IMR-90 (cell line): ENCODE data around the gene NUBP2. TPM values are rescaled to one million over a fixed set of nuclear protein-coding genes. Genes with fewer than 3 reads are reported as not detected.

Experiments used
- ATAC-seq: fragments of 200-7000 bp; cut with Tn5 transposase; 2 replicates; pipeline ENCODE4 v1.9.1; 2020; ENCODE audit warnings: low read depth, mild to moderate bottlenecking, moderate library complexity
- BruUV-seq: library from RNA; stranded (reverse); fragments of 400-500 nt; replicated peaks from 2 replicates; lab custom pipeline; 2021; lab: Mats Ljungman, UMichigan
- CTCF ChIA-PET: fragments of 300-600 bp; formaldehyde crosslinking; extraction: SDS; loops from one replicate; lab custom pipeline; 2021; ENCODE audit warnings: antibody characterized with exemption; lab: Yijun Ruan, JAX
- POLR2A ChIA-PET: fragments of 300-600 bp; sonication (Branson Sonifier 250); formaldehyde crosslinking; loops from one replicate; lab custom pipeline; 2022; ENCODE audit warnings: antibody characterized with exemption; ENCODE audit not compliant: unreplicated experiment; lab: Charles Lee
- DNase-seq: peaks from one replicate; pipeline ENCODE4 v3.0.0; 2013
- H2AFZ ChIP-seq: replicated peaks from 2 replicates; pipeline ENCODE3; 2013; ENCODE audit warnings: low read length, mild to moderate bottlenecking; ENCODE audit not compliant: poor library complexity
- H2AK5ac ChIP-seq: 2 replicates; pipeline ENCODE4 v1.6.1; 2013; ENCODE audit warnings: low read depth, low read length, inconsistent platforms
- H2AK9ac ChIP-seq: replicated peaks from 2 replicates; pipeline ENCODE3; 2013; ENCODE audit warnings: mild to moderate bottlenecking, low read depth, low read length, moderate library complexity; ENCODE audit not compliant: poor library complexity
- H2BK120ac ChIP-seq: 2 replicates; pipeline ENCODE4 v1.6.1; 2013; ENCODE audit warnings: low read depth, low read length, inconsistent platforms
- H2BK15ac ChIP-seq: 3 replicates; pipeline ENCODE4 v1.6.1; 2013; ENCODE audit warnings: low read depth, low read length, inconsistent platforms
- H2BK20ac ChIP-seq: 2 replicates; pipeline ENCODE4 v1.6.1; 2013; ENCODE audit warnings: low read depth, mild to moderate bottlenecking, inconsistent platforms, low read length, moderate library complexity
- H2BK5ac ChIP-seq: 2 replicates; pipeline ENCODE4 v1.6.1; 2013; ENCODE audit warnings: mild to moderate bottlenecking, low read depth, low read length, inconsistent platforms; ENCODE audit not compliant: poor library complexity, severe bottlenecking
- H3K14ac ChIP-seq: replicated peaks from 2 replicates; pipeline ENCODE4 v1.6.1; 2013; ENCODE audit warnings: low read depth, low read length, inconsistent platforms
- H3K18ac ChIP-seq: 2 replicates; pipeline ENCODE4 v1.6.1; 2013; ENCODE audit warnings: low read depth, low read length, control low read depth
- H3K23ac ChIP-seq: 2 replicates; pipeline ENCODE4 v1.6.1; 2013; ENCODE audit warnings: low read depth, low read length, inconsistent platforms
- H3K27ac ChIP-seq: 2 replicates; pipeline ENCODE4 v1.5.1; 2013; ENCODE audit warnings: mild to moderate bottlenecking, control low read depth, low read length; ENCODE audit not compliant: insufficient read depth
- H3K27me3 ChIP-seq: 2 replicates; pipeline ENCODE4 v1.6.1; 2013; ENCODE audit warnings: low read length; ENCODE audit not compliant: control insufficient read depth, insufficient read depth
- H3K36me3 ChIP-seq: 2 replicates; pipeline ENCODE4 v1.6.1; 2013; ENCODE audit warnings: low read length, mixed read lengths; ENCODE audit not compliant: control insufficient read depth, insufficient read depth
- H3K4ac ChIP-seq: 2 replicates; pipeline ENCODE4 v1.6.1; 2013; ENCODE audit warnings: low read depth, low read length, inconsistent platforms
- H3K4me1 ChIP-seq: 2 replicates; pipeline ENCODE4 v1.6.1; 2013; ENCODE audit warnings: low read length, mixed read lengths; ENCODE audit not compliant: control insufficient read depth, insufficient read depth
- H3K4me2 ChIP-seq: 2 replicates; pipeline ENCODE4 v1.6.1; 2013; ENCODE audit warnings: low read depth, mild to moderate bottlenecking, control low read depth, low read length, moderate library complexity
- H3K4me3 ChIP-seq: 2 replicates; pipeline ENCODE4 v1.5.1; 2013; ENCODE audit warnings: low read depth, mild to moderate bottlenecking, control low read depth, low read length, moderate library complexity; ENCODE audit not compliant: insufficient read depth
- H3K56ac ChIP-seq: 2 replicates; pipeline ENCODE4 v1.6.1; 2013; ENCODE audit warnings: low read length, inconsistent platforms; ENCODE audit not compliant: insufficient read depth; ENCODE audit errors: extremely low read depth
- H3K79me1 ChIP-seq, 2 experiments: 2 replicates each; pipeline ENCODE4 v1.6.1; 2013; ENCODE audit warnings: low read length in 2 of 2, inconsistent platforms in 1 of 2, low read depth in 1 of 2
- H3K9ac ChIP-seq: 2 replicates; pipeline ENCODE4 v1.6.1; 2013; ENCODE audit warnings: low read depth, low read length, control low read depth
- H3K9me1 ChIP-seq: 2 replicates; pipeline ENCODE4 v1.6.1; 2013; ENCODE audit warnings: low read length, inconsistent platforms; ENCODE audit not compliant: insufficient read depth
- H3K9me3 ChIP-seq: 2 replicates; pipeline ENCODE4 v1.6.1; 2013; ENCODE audit warnings: low read length; ENCODE audit not compliant: control insufficient read depth, insufficient read depth
- H4K20me1 ChIP-seq: 2 replicates; pipeline ENCODE4 v1.6.1; 2013; ENCODE audit warnings: low read length, inconsistent platforms; ENCODE audit not compliant: insufficient read depth
- H4K5ac ChIP-seq: 2 replicates; pipeline ENCODE4 v1.6.1; 2013; ENCODE audit warnings: mild to moderate bottlenecking, low read depth, low read length, control low read depth
- H4K8ac ChIP-seq, 2 experiments: 2 replicates each; pipeline ENCODE4 v1.6.1; 2013; ENCODE audit warnings: low read depth in 2 of 2, low read length in 2 of 2, control low read depth in 1 of 2, inconsistent platforms in 1 of 2
- H4K91ac ChIP-seq: 2 replicates; pipeline ENCODE4 v1.6.1; 2013; ENCODE audit warnings: low read depth, low read length, inconsistent platforms; ENCODE audit not compliant: insufficient read depth
- BHLHE40 ChIP-seq: fragments of 150-350 bp; IDR thresholded peaks from 2 replicates; pipeline ENCODE4 v1.6.1; 2016; ENCODE audit warnings: mild to moderate bottlenecking, low read depth, low read length
- CEBPB ChIP-seq: IDR thresholded peaks from 2 replicates; pipeline ENCODE4 v1.6.1; 2012; ENCODE audit warnings: low read depth, low read length, improper control_type of control experiment
- MAFK ChIP-seq: IDR thresholded peaks from 2 replicates; pipeline ENCODE4 v1.6.1; 2012; ENCODE audit warnings: low read depth, low read length, improper control_type of control experiment
- MAZ ChIP-seq: IDR thresholded peaks from 2 replicates; pipeline ENCODE4 v1.6.1; 2012; ENCODE audit warnings: low read depth, mild to moderate bottlenecking, low read length, improper control_type of control experiment, moderate library complexity, borderline replicate concordance
- NFE2L2 ChIP-seq: fragments of 150-350 bp; IDR thresholded peaks from 2 replicates; pipeline ENCODE4 v1.6.1; 2016; ENCODE audit warnings: low read depth, mild to moderate bottlenecking, low read length
- RAD21 ChIP-seq: IDR thresholded peaks from 2 replicates; pipeline ENCODE4 v1.6.1; 2012; ENCODE audit warnings: low read length, improper control_type of control experiment
- RCOR1 ChIP-seq: IDR thresholded peaks from 2 replicates; pipeline ENCODE4 v1.6.1; 2012; ENCODE audit warnings: mild to moderate bottlenecking, low read length, improper control_type of control experiment; ENCODE audit not compliant: insufficient replicate concordance
- SMC3 ChIP-seq: fragments of 150-350 bp; IDR thresholded peaks from 2 replicates; pipeline ENCODE4 v1.6.1; 2016; ENCODE audit warnings: low read depth, mild to moderate bottlenecking, antibody characterized with exemption, low read length, moderate library complexity
- USF2 ChIP-seq: fragments of 150-350 bp; IDR thresholded peaks from 2 replicates; pipeline ENCODE4 v1.6.1; 2017; ENCODE audit warnings: mild to moderate bottlenecking, antibody characterized with exemption, low read length, low read depth
- WGBS, 2 experiments: methylation state at CpG; one replicate each; pipeline versions ENCODE4 v1.1.5 to v1.1.7; 2013; ENCODE audit warnings: missing lambda C conversion rate in 2 of 2; ENCODE audit not compliant: insufficient read length in 1 of 2; ENCODE audit errors: extremely low coverage in 2 of 2; 5-methylcytosine and 5-hydroxymethylcytosine counted together
- dilution Hi-C: fragments of 300-500 bp; cut with HindIII; formaldehyde crosslinking; loops from one replicate; pipeline ENCODE4 v1.14.3; 2018; ENCODE audit warnings: low sequenced_read_pairs; ENCODE audit not compliant: unreplicated experiment
- in situ Hi-C: fragments of 300-500 bp; cut with MboI; formaldehyde crosslinking; loops from 3 replicates; pipeline ENCODE4 v1.14.3; 2019; ENCODE audit warnings: low sequenced_read_pairs, inconsistent platforms, mixed read lengths
- intact Hi-C: fragments of 100-400 bp; cut with micrococcal nuclease; formaldehyde crosslinking; loops from 2 replicates; pipeline ENCODE4 v1.10.0; 2022
- polyA plus RNA-seq, 3 experiments: library from polyadenylated mRNA; depleted of rRNA; stranded (reverse); fragments of >200 nt; gene quantifications; 2 replicates each; pipeline ENCODE4 v1.2.3, GENCODE V29; 2012; ENCODE audit warnings: low replicate concordance in 1 of 3
- total RNA-seq: library from RNA; depleted of rRNA; stranded (reverse); fragments of >200 nt; gene quantifications from 2 replicates; pipeline ENCODE4 v1.2.3, GENCODE V29; 2012

NUBP2 gene
- total and polyA plus RNA-seq, 2 of the 4 experiments (the other 2 are of a cell fraction) = 62.6 to 131 TPM

- Histone ChIP-seq H2BK120ac (no peak overlapping the region), H3K27ac (no peak overlapping the region), H2BK15ac (no peak overlapping the region), H3K4me1 (peaks cover 11% of the 10 kb centered on the region), H4K8ac (no peak overlapping the region), H2BK5ac (no peak overlapping the region), H2BK20ac (no peak overlapping the region), H3K23ac (no peak overlapping the region), H3K9ac (no peak overlapping the region), H3K79me1 (peaks cover 9 to 57% of the 10 kb centered on the region in 2 experiments), H3K9me1 (peaks cover 7% of the 10 kb centered on the region; the same call in 1 of the 2 replicates), H3K36me3 (peaks cover 31% of the 10 kb centered on the region), H4K91ac (no peak overlapping the region), H2AK9ac (no peak overlapping the region), H3K4me2 (no peak overlapping the region), H4K5ac (no peak overlapping the region), H3K4ac (no peak overlapping the region), H2AK5ac (no peak overlapping the region), H4K20me1 (peaks cover 16% of the 10 kb centered on the region), H3K14ac (no peak overlapping the region), H2AFZ (no peak overlapping the region), H3K4me3 (no peak overlapping the region), H3K9me3 (no peaks in the 10 kb centered on the region), H3K18ac (no peak overlapping the region), H3K56ac (no peak overlapping the region), H3K27me3 (no peaks in the 10 kb centered on the region)
- ATAC-seq = no peak
- POLR2A ChIA-PET = no interaction called here
- dilution Hi-C loops = no loop called here
- DNase-seq = no peak
- CTCF ChIA-PET = no interaction called here
- in situ Hi-C loops = no loop called here
- no TSS peak for BruUV-seq
- intact Hi-C loops = no loop called here
- WGBS, 2 experiments = 83% methylated on average over 21 of the region's 36 CpGs; no CpG with 5 or more reads in 1 of the 2 experiments
- TF ChIP-seq BHLHE40 = no peak
- no peak for TF ChIP-seq CEBPB
- TF ChIP-seq RCOR1 = no peak
- no peak for TF ChIP-seq RAD21
- TF ChIP-seq MAZ = no peak
- no peak for TF ChIP-seq USF2
- no peak for TF ChIP-seq NFE2L2
- TF ChIP-seq MAFK = no peak
- TF ChIP-seq SMC3 = no peak
These were observed 5.2 kb upstream of the NUBP2 start for GRCh38 chr16:1777375-1778199.
